GM18861 (cell line): ENCODE results near the gene OR4C13.
"Not testable (repeated sequence)": the region's sequence is repeated elsewhere in the genome, so short reads cannot be mapped to it uniquely, and the experiment has no call there.

Experiments
- ATAC-seq: cut with Tn5 transposase; IDR thresholded peaks from one replicate; pipeline ENCODE4 v1.9.1; 2021; ENCODE audit not compliant: unreplicated experiment

The OR4C13 gene

GRCh38 chr11:49952091-49952490 is at the start of gene OR4C13:
TSS of gene OR4C13 (plus strand) at chr11:49952391. CDS start at chr11:49952423, 32 bp downstream.
- no peak for ATAC-seq

GRCh38 chr11:49911516-49911915 is 40.7 kb upstream of the OR4C13 start:
- ATAC-seq, result not testable (repeated sequence)

- not testable (repeated sequence) for ATAC-seq
Observed at GRCh38 chr11:49948701-49949100, 3.5 kb upstream of the OR4C13 start.

- not testable (repeated sequence) for ATAC-seq
Observed at GRCh38 chr11:49973439-49973838, 21.2 kb downstream of the OR4C13 start.

GRCh38 chr11:49982435-49982834 is 30.2 kb downstream of the OR4C13 start, which contains the start of gene OR4C12:
TSS of gene OR4C12 (minus strand) at chr11:49982535. CDS start at chr11:49982501, 34 bp downstream.
- ATAC-seq, result not testable (repeated sequence)

- no peak for ATAC-seq
Observed at GRCh38 chr11:49995565-49995964, 43.4 kb downstream of the OR4C13 start.
